Astrocyte (in vitro differentiated cells and primary cell): ENCODE results near the gene CHIC2.
"Not testable (repeated sequence)": the region's sequence is repeated elsewhere in the genome, so short reads cannot be mapped to it uniquely, and the experiment has no call there.

ENCODE experiments used
- CTCF ChIP-seq: IDR thresholded peaks from 2 replicates; pipeline ENCODE4 v1.5.1; 2011; ENCODE audit warnings: low read depth, mild to moderate bottlenecking, inconsistent platforms, low read length, moderate library complexity; ENCODE audit not compliant: insufficient read depth
- EZH2 ChIP-seq: IDR thresholded peaks from 2 replicates; pipeline ENCODE4 v1.6.1; 2012; ENCODE audit warnings: mild to moderate bottlenecking, low read length, inconsistent platforms; ENCODE audit not compliant: insufficient read depth

- TF ChIP-seq CTCF, EZH2: not testable (repeated sequence)
Observed at GRCh38 chr4:54043630-54044029, 20.8 kb downstream of the CHIC2 start.
